Measurements from ENCODE around the gene TMEM42. TPM values are rescaled to one million over a fixed set of nuclear protein-coding genes. Genes with fewer than 3 reads are reported as not detected.

Gene TMEM42
- total and polyA plus RNA-seq, 2 of the 13 experiments (the other 11 are each of a cell fraction or from before 2014, with no cell fraction given) = 5.5 to 24.5 TPM

- TF ChIP-seq HNF1A (IDR thresholded peaks at IDR 0.05; ENCODE audit: low read depth) (no peak), HNF1A (CRISPR knock-in tag; IDR thresholded peaks at IDR 0.05; ENCODE audit: borderline replicate concordance) (no peak), ATAD3A (CRISPR knock-in tag; IDR thresholded peaks at IDR 0.05) (no peak), ZNF34 (CRISPR knock-in tag; IDR thresholded peaks at IDR 0.05; ENCODE audit: borderline replicate concordance) (no peak)
Measured at GRCh38 chr3:44905446-44906157, 43.9 kb downstream of the TMEM42 start (continued).

GRCh38 chr3:44906997-44907396, 45.3 kb downstream of the TMEM42 start:
- Histone ChIP-seq H2AFZ (ENCODE audit: low read length) (no peak overlapping the region), H3K36me3 (replicated peaks in 1 of 2; ENCODE audit: control insufficient read depth in 1 of 2, insufficient read depth in 2 of 2, low read length in 2 of 2) (no peaks in the 10 kb centered on the region), H3K27me3 (ENCODE audit: control insufficient read depth in 1 of 2, insufficient read depth in 2 of 2, low read length in 2 of 2) (no peaks in the 10 kb centered on the region), H3K4me3 (replicated peaks in 1 of 3; ENCODE audit: insufficient read depth in 1 of 3, low read depth in 2 of 3, low read length in 3 of 3) (no peak overlapping the region), H3K9ac (ENCODE audit: insufficient read depth, low read depth, low read length) (no peak overlapping the region), H3K79me2 (ENCODE audit: insufficient read depth, low read length) (no peaks in the 10 kb centered on the region), H4K20me1 (ENCODE audit: insufficient read depth, low read length) (no peaks in the 10 kb centered on the region), H3K4me2 (ENCODE audit: low read depth, low read length) (no peak overlapping the region), H3K9me3 (ENCODE audit: low read length) (no peaks in the 10 kb centered on the region), H3K27ac (ENCODE audit: extremely low read length, insufficient read depth, low read length) (no peak overlapping the region), H3K4me1 (ENCODE audit: insufficient read depth, low read length) (peaks cover 18% of the 10 kb centered on the region)
- in situ Hi-C loops (cut with HindIII; ENCODE audit: extremely low pct_ligation_motif_present, low pct_unique_long_range_greater_than_20kb) = no loop called here
- DNase-seq (ENCODE audit: low spot score) (no peak), ATAC-seq (no peak), FAIRE-seq (no peak)
- CTCF ChIA-PET (ENCODE audit: low intra/inter-chr PET ratio, low total read pairs) = no interaction called here
- TF ChIP-seq CENPX (CRISPR knock-in tag; IDR thresholded peaks at IDR 0.05) = no peak
- no peak for TF ChIP-seq ZNF138 (CRISPR knock-in tag; IDR thresholded peaks at IDR 0.05; ENCODE audit: low read depth)
- POLR2A ChIA-PET = no interaction called here
- intact Hi-C loops (cut with micrococcal nuclease; ENCODE audit: unreplicated experiment) = no loop called here
- no TSS peak for BruUV-seq (replicated peaks)
- 42% methylated on average over 4 of the region's 4 CpGs for WGBS (ENCODE audit: low lambda C conversion rate)
